ENCODE measurements around the gene SLC6A7.

Gene SLC6A7

DNA sequence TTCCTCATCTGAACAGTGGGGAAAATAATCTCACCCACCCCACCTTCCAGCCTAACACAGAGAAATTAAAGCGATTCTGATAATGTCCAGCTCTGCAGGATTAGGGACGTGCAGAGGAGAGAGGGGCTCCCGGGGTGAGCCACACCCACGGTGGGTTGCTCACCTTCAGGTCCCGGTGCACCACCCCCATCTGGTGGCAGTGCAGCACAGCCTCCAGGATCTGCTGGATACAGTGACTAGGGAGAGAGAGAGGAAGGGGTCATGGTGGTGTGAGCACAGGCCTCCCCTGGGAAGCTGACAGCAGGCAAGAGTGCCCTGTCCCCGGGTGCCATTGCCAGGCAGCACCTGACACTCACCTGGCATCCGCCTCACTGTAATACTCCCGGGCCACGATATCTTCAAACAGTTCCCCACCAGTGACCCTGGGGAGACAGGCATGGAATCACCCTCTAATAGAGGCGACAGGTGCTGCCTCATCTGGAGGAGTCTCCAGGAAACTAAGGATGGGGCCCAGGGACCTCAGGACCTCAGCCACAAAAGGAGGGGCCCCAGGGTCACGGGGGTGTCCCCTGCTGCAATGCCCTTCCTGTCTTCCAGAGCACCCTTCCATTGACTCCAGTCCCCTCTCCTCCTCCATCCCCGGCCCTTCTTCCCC lies 66.7 kb downstream of the SLC6A7 start:
- no peak for TF ChIP-seq NFIC (IDR thresholded peaks at IDR 0.05)
- TF ChIP-seq EP300 (IDR thresholded peaks at IDR 0.05; ENCODE audit: borderline replicate concordance): no peak
- no peak for TF ChIP-seq TEAD4 (IDR thresholded peaks at IDR 0.05)
- TF ChIP-seq YY1 (IDR thresholded peaks at IDR 0.05; ENCODE audit: low read depth): no peak
- no peak for TF ChIP-seq CEBPB (IDR thresholded peaks at IDR 0.05)
- TF ChIP-seq EGR1 (IDR thresholded peaks at IDR 0.05): no peak
- TF ChIP-seq, protein P1, sequence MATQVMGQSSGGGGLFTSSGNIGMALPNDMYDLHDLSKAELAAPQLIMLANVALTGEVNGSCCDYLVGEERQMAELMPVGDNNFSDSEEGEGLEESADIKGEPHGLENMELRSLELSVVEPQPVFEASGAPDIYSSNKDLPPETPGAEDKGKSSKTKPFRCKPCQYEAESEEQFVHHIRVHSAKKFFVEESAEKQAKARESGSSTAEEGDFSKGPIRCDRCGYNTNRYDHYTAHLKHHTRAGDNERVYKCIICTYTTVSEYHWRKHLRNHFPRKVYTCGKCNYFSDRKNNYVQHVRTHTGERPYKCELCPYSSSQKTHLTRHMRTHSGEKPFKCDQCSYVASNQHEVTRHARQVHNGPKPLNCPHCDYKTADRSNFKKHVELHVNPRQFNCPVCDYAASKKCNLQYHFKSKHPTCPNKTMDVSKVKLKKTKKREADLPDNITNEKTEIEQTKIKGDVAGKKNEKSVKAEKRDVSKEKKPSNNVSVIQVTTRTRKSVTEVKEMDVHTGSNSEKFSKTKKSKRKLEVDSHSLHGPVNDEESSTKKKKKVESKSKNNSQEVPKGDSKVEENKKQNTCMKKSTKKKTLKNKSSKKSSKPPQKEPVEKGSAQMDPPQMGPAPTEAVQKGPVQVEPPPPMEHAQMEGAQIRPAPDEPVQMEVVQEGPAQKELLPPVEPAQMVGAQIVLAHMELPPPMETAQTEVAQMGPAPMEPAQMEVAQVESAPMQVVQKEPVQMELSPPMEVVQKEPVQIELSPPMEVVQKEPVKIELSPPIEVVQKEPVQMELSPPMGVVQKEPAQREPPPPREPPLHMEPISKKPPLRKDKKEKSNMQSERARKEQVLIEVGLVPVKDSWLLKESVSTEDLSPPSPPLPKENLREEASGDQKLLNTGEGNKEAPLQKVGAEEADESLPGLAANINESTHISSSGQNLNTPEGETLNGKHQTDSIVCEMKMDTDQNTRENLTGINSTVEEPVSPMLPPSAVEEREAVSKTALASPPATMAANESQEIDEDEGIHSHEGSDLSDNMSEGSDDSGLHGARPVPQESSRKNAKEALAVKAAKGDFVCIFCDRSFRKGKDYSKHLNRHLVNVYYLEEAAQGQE (IDR thresholded peaks at IDR 0.05; ENCODE audit: low read depth): no peak
- TF ChIP-seq RAD21 (IDR thresholded peaks at IDR 0.05; ENCODE audit: low read depth): no peak; the same call in 1 of the 2 replicates
- TF ChIP-seq, protein P2, sequence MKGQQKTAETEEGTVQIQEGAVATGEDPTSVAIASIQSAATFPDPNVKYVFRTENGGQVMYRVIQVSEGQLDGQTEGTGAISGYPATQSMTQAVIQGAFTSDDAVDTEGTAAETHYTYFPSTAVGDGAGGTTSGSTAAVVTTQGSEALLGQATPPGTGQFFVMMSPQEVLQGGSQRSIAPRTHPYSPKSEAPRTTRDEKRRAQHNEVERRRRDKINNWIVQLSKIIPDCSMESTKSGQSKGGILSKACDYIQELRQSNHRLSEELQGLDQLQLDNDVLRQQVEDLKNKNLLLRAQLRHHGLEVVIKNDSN (IDR thresholded peaks at IDR 0.05): no peak
- TF ChIP-seq TAF1 (IDR thresholded peaks at IDR 0.05; ENCODE audit: low read depth): no peak
- no peak for TF ChIP-seq TCF12 (IDR thresholded peaks at IDR 0.05; ENCODE audit: low read depth)
- TF ChIP-seq FOXM1 (IDR thresholded peaks at IDR 0.05; ENCODE audit: borderline replicate concordance, low read depth): no peak
- TF ChIP-seq, protein P3, sequence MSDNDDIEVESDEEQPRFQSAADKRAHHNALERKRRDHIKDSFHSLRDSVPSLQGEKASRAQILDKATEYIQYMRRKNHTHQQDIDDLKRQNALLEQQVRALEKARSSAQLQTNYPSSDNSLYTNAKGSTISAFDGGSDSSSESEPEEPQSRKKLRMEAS (IDR thresholded peaks at IDR 0.05): no peak
- TF ChIP-seq CREB1 (IDR thresholded peaks at IDR 0.05; ENCODE audit: low read depth): no peak
- no peak for TF ChIP-seq ZBTB7A (IDR thresholded peaks at IDR 0.05; ENCODE audit: low read depth)

DNA sequence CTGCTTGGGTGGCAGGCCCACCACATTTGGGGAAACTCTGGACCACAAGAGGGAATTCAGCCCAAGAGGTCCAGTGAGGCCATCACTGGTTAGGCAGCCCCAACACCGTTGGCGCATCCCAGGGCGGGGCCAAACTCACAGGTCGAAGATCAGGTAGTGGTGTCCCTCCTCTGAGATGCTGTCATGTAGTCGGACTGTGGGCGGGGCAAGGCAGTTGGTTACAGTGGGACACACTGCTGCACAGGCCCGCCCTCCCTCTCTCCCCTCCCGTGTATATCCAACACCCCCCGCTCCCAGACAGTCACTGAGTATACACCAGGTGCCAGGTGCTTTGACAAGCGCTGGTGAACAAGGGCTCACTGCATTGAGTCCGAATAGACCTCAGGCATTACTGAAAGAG lies 67.6 kb downstream of the SLC6A7 start:
- TF ChIP-seq RAD21 (IDR thresholded peaks at IDR 0.05; ENCODE audit: low read depth) (no peak), YY1 (IDR thresholded peaks at IDR 0.05; ENCODE audit: low read depth) (no peak), NFIC (IDR thresholded peaks at IDR 0.05) (no peak), TAF1 (IDR thresholded peaks at IDR 0.05; ENCODE audit: low read depth) (no peak), CEBPB (IDR thresholded peaks at IDR 0.05) (no peak), CREB1 (IDR thresholded peaks at IDR 0.05; ENCODE audit: low read depth) (no peak), EGR1 (IDR thresholded peaks at IDR 0.05) (no peak)
- TF ChIP-seq, protein P3 (IDR thresholded peaks at IDR 0.05): no peak
- TF ChIP-seq, protein P2 (IDR thresholded peaks at IDR 0.05): no peak

DNA sequence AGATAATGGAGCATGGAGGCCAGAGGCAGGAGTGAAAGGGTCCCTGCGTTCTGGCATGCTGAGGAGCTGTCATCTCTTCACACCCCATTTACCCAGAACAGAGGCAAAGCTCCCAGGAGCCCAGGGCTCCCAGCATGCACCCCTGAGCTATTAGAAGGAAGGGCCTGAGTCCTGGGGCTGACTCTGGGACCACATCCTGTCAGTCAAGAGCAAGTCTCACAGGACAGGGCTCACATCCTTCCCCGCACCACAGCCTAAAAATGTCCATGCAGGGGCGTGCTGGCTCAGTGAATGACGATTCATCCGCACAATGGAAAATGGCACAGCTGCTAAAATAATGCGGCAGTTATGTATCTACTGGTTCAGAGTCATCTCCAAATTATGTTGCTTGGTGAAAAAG lies 68.3 kb downstream of the SLC6A7 start:
- TF ChIP-seq ZBTB7A (IDR thresholded peaks at IDR 0.05; ENCODE audit: low read depth): no peak
- TF ChIP-seq, protein P1 (IDR thresholded peaks at IDR 0.05; ENCODE audit: low read depth): no peak
- TF ChIP-seq TEAD4 (IDR thresholded peaks at IDR 0.05): peak; percentile 56
- no peak for TF ChIP-seq CEBPB (IDR thresholded peaks at IDR 0.05)
- TF ChIP-seq TCF12 (IDR thresholded peaks at IDR 0.05; ENCODE audit: low read depth): peak; percentile 68; the same call in 1 of the 2 replicates
- TF ChIP-seq EGR1 (IDR thresholded peaks at IDR 0.05): no peak
- peak; percentile 58; the same call in 1 of the 2 replicates for TF ChIP-seq EP300 (IDR thresholded peaks at IDR 0.05; ENCODE audit: borderline replicate concordance)
- no peak; the same call in 1 of the 2 replicates for TF ChIP-seq CREB1 (IDR thresholded peaks at IDR 0.05; ENCODE audit: low read depth)
- no peak for TF ChIP-seq RAD21 (IDR thresholded peaks at IDR 0.05; ENCODE audit: low read depth)
- TF ChIP-seq, protein P3 (IDR thresholded peaks at IDR 0.05): peak; percentile 45
- TF ChIP-seq NFIC (IDR thresholded peaks at IDR 0.05): peak; percentile 73

Data from Ishikawa (cell line).